Stomach (tissue), 4 donors: ENCODE results near the gene SPECC1.

Experiments used
- EP300 ChIP-seq: sonication (generic); formaldehyde crosslinking; IDR thresholded peaks from one replicate; pipeline ENCODE4 v1.6.1; 2017; ENCODE audit warnings: antibody characterized with exemption
- POLR2AphosphoS5 ChIP-seq, 3 donors: sonication (generic); formaldehyde crosslinking; IDR thresholded peaks; one replicate each; pipeline ENCODE4 v1.6.1; 2016; ENCODE audit warnings: antibody characterized with exemption in 3 of 3
- TF ChIP-seq, protein P1 (sequence below), 7 experiments: fragments of 450-650 bp in 4 of 7; fragments of 200-600 bp in 3 of 7; sonication (generic) in 3 of 7; IDR thresholded peaks; one replicate each; pipeline ENCODE4 v1.5.1; 2016 to 2019; ENCODE audit warnings: antibody characterized with exemption in 7 of 7, control low read depth in 2 of 7, mild to moderate bottlenecking in 1 of 7

DNA sequence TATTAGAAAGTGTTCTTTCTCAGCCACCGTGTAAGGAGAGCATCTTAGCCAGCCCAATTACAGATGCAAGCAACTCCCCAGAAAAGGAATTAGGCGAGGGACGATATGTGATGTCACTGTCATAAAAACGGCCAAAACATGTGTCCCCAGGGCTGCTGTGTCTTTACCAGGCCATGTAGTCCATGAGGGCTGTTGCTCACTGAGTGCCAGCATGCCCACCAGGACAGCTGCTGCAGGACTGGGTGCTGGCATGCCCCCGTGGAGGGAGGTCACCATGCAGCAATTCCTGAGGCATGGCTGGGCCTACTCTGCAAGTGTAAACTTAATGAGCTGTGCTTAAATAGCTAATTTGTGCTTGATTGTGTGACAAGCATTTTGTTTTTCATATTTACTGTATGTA lies 301.3 kb downstream of the SPECC1 start:
- TF ChIP-seq, protein P1, sequence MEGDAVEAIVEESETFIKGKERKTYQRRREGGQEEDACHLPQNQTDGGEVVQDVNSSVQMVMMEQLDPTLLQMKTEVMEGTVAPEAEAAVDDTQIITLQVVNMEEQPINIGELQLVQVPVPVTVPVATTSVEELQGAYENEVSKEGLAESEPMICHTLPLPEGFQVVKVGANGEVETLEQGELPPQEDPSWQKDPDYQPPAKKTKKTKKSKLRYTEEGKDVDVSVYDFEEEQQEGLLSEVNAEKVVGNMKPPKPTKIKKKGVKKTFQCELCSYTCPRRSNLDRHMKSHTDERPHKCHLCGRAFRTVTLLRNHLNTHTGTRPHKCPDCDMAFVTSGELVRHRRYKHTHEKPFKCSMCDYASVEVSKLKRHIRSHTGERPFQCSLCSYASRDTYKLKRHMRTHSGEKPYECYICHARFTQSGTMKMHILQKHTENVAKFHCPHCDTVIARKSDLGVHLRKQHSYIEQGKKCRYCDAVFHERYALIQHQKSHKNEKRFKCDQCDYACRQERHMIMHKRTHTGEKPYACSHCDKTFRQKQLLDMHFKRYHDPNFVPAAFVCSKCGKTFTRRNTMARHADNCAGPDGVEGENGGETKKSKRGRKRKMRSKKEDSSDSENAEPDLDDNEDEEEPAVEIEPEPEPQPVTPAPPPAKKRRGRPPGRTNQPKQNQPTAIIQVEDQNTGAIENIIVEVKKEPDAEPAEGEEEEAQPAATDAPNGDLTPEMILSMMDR (IDR thresholded peaks at IDR 0.05), result no peak
- TF ChIP-seq EP300, result no peak
- no peak for TF ChIP-seq POLR2AphosphoS5 (IDR thresholded peaks at IDR 0.05)
